Brain microvascular endothelial cell (primary cell): Measurements from ENCODE around the gene C11orf58.

Experiments used
- DNase-seq: peaks from one replicate; pipeline ENCODE4 v3.0.0-alpha.2; 2020
- H3K27ac ChIP-seq: fragments of 250-450 bp; sonication (Bioruptor Pico); 2 replicates; pipeline ENCODE4 v1.5.1; 2020; ENCODE audit warnings: mild to moderate bottlenecking, moderate library complexity
- H3K27me3 ChIP-seq: fragments of 250-450 bp; sonication (Bioruptor Pico); replicated peaks from 2 replicates; pipeline ENCODE4 v1.5.1; 2020; ENCODE audit warnings: mild to moderate bottlenecking
- H3K36me3 ChIP-seq: fragments of 250-450 bp; sonication (Bioruptor Pico); replicated peaks from 2 replicates; pipeline ENCODE4 v1.5.1; 2020; ENCODE audit warnings: mild to moderate bottlenecking
- H3K4me3 ChIP-seq: 2 replicates; pipeline ENCODE4 v1.5.1; 2011; ENCODE audit warnings: low read depth, mild to moderate bottlenecking, control low read depth, low read length, moderate library complexity
- in situ Hi-C: cut with HindIII; loops from 2 replicates; pipeline ENCODE4 v1.10.0; 2017; ENCODE audit warnings: low sequenced_read_pairs, low pct_ligation_motif_present
- TF ChIP-seq, protein P1 (sequence below): IDR thresholded peaks from 2 replicates; pipeline ENCODE4 v1.5.1; 2011; ENCODE audit warnings: low read depth, mild to moderate bottlenecking, moderate library complexity, low read length, control low read depth, inconsistent platforms; ENCODE audit errors: missing control alignments

C11orf58 gene

DNA sequence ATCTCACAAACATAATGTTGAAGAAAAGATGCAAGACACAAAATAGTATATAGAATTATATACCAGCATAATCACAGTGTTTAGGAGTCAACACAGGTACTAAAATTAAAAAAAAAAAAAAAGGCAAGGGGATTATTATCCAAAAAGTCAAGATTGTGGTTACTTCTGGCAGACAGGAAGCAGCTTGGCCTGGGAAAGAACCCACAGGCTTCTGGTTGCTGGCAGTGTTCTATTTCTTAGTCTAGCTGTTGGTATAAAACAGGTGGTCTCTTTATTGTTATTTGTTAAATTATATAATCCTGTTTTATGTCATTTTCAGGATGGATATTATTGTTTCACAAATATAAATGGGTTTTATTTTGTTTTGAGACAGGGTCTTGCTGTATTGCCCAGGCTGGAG lies 54.0 kb downstream of the C11orf58 start:
- in situ Hi-C loops, result no loop called here
- peak overlapping the region; percentile 95 for H3K27ac ChIP-seq
- H3K27me3 ChIP-seq, result no peaks in the 10 kb centered on the region
- TF ChIP-seq, protein P1, sequence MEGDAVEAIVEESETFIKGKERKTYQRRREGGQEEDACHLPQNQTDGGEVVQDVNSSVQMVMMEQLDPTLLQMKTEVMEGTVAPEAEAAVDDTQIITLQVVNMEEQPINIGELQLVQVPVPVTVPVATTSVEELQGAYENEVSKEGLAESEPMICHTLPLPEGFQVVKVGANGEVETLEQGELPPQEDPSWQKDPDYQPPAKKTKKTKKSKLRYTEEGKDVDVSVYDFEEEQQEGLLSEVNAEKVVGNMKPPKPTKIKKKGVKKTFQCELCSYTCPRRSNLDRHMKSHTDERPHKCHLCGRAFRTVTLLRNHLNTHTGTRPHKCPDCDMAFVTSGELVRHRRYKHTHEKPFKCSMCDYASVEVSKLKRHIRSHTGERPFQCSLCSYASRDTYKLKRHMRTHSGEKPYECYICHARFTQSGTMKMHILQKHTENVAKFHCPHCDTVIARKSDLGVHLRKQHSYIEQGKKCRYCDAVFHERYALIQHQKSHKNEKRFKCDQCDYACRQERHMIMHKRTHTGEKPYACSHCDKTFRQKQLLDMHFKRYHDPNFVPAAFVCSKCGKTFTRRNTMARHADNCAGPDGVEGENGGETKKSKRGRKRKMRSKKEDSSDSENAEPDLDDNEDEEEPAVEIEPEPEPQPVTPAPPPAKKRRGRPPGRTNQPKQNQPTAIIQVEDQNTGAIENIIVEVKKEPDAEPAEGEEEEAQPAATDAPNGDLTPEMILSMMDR, result no peak
- no peaks in the 10 kb centered on the region for H3K36me3 ChIP-seq
- H3K4me3 ChIP-seq, result no peak overlapping the region
- no peak for DNase-seq

- H3K27me3 ChIP-seq, result no peaks in the 10 kb centered on the region
- in situ Hi-C loops, result no loop called here
- no peak overlapping the region for H3K4me3 ChIP-seq
- DNase-seq, result no peak
- no peaks in the 10 kb centered on the region for H3K36me3 ChIP-seq
- H3K27ac ChIP-seq, result no peak overlapping the region
- TF ChIP-seq, protein P1, result no peak
These were observed 54.6 kb downstream of the C11orf58 start for GRCh38 chr11:16793009-16793408.

DNA sequence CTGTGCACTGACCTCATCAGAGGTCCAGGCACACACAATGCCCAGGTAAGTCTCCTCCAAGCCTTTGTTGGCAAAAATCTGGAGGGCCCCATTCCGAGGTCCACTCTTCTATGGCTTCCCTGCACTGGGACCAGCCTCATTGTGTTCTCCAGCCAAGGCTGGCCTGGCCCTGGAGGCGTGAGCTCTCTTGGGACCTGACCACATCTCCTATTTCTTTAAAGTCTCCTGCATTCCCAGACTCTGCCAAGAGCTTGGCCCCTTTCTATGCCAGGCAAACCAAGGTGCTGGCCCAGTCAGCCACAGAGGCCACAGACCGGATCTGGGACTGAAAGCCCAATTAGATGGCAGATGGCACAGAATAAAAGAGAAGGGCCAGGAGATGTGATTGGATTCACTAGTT lies 55.1 kb downstream of the C11orf58 start:
- TF ChIP-seq, protein P1, result no peak
- DNase-seq, result no peak
- Histone ChIP-seq H3K27ac (no peak overlapping the region), H3K36me3 (no peaks in the 10 kb centered on the region), H3K4me3 (no peak overlapping the region), H3K27me3 (no peaks in the 10 kb centered on the region)
- in situ Hi-C loops, result no loop called here

DNA sequence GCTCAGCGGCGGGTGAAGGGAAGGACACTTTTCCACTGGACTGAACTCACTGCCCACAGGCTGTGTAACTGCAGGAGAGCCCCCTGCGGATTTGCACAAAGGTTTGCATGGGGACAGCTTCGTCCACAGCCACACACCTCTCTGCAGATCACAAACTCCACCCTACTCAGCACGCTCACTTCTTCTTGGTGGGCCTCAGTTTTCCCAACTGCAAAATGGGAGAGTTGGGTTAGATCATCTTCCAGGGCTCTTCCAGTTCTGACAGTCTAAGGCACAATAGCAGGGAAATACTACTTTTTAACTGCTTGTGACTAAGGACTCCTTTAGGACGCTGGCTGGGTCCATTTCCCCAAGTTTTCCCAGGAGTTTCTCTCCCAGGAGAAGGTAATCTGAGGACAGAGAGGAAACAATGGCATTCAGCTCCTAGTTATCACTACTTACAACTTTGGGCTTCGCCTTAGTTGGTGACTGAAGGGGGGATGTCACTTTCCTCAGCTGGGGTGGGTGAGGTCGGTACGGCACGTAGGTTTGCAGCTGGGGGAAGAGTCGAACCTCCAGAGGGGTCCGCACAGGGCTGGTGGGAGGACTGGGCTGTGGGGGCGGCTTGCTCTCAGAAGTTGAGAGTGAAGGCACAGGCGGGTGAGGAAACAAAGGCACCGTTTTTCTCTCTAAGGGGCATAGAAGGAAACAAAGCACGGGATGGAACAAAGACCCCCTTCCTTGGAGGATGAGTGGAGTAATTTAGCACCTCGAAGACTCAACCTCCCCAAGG lies 55.8 kb downstream of the C11orf58 start:
- Histone ChIP-seq H3K36me3 (no peaks in the 10 kb centered on the region), H3K4me3 (no peak overlapping the region), H3K27ac (no peak overlapping the region), H3K27me3 (no peaks in the 10 kb centered on the region)
- in situ Hi-C loops, result no loop called here
- no peak for DNase-seq
- TF ChIP-seq, protein P1, result no peak

- in situ Hi-C loops, result no loop called here
- no peak for DNase-seq
- Histone ChIP-seq H3K36me3 (no peaks in the 10 kb centered on the region), H3K4me3 (no peak overlapping the region), H3K27ac (no peak overlapping the region), H3K27me3 (no peaks in the 10 kb centered on the region)
- TF ChIP-seq, protein P1, result no peak
These were observed 56.7 kb downstream of the C11orf58 start for GRCh38 chr11:16795146-16795545.

- Histone ChIP-seq H3K36me3 (no peaks in the 10 kb centered on the region), H3K4me3 (no peak overlapping the region), H3K27ac (no peak overlapping the region), H3K27me3 (no peaks in the 10 kb centered on the region)
- in situ Hi-C loops, result no loop called here
- DNase-seq, result no peak
- TF ChIP-seq, protein P1, result no peak
These were observed 57.9 kb downstream of the C11orf58 start for GRCh38 chr11:16796311-16796710.
